Ovary (tissue), 3 donors: ENCODE data around the gene GALR1.

Experiments
- CTCF ChIP-seq, 3 donors: fragments of 450-650 bp in 2 of 3; fragments of 200-600 bp in 1 of 3; IDR thresholded peaks; one replicate each; pipeline versions ENCODE4 v1.5.1 to v1.8.0; 2016 to 2022; ENCODE audit warnings: antibody characterized with exemption in 3 of 3, mild to moderate bottlenecking in 1 of 3
- EP300 ChIP-seq: sonication (generic); formaldehyde crosslinking; IDR thresholded peaks from one replicate; pipeline ENCODE4 v1.6.1; 2017; ENCODE audit warnings: antibody characterized with exemption
- POLR2A ChIP-seq: fragments of 450-650 bp; IDR thresholded peaks from one replicate; pipeline ENCODE4 v1.6.1; 2017; ENCODE audit warnings: antibody characterized with exemption, mild to moderate bottlenecking, moderate library complexity
- donor health status: DM: no; HTN: no; CAD: no.

GRCh38 chr18:77314511-77314910 lies 64.9 kb downstream of the GALR1 start:
- TF ChIP-seq CTCF (IDR thresholded peaks at IDR 0.05) (no peak), POLR2A (no peak), EP300 (no peak)
